SHP77 treated with DMSO at 0.1 percent for 48 hours (cell line): ENCODE measurements around the gene PRADC1.
A peak's percentile ranks its signal among the peaks of the same experiment; 100 is the strongest.

Experiments
- DNase-seq: peaks from one replicate; lab custom pipeline; 2025; lab: John Stamatoyannopoulos, UW

PRADC1 gene

GRCh38 chr2:73235315-73236028, 2.4 kb upstream of the PRADC1 start:
- no peak for DNase-seq

GRCh38 chr2:73233932-73234832, 1.1 kb upstream of the PRADC1 start, which contains the start of gene CCT7:
Gene CCT7, plus strand, starts transcription at chr2:73234308. Its CDS starts 71 bp downstream, at chr2:73234379.
- peak; percentile 77 for DNase-seq

- no peak for DNase-seq
These were observed 461 bp downstream of the PRADC1 start for GRCh38 chr2:73232403-73233153.

GRCh38 chr2:73228631-73229030, 4.4 kb downstream of the PRADC1 start:
- DNase-seq = no peak

- DNase-seq = no peak
These were observed 6.0 kb downstream of the PRADC1 start for GRCh38 chr2:73227086-73227485.

- DNase-seq = no peak
These were observed 7.3 kb downstream of the PRADC1 start for GRCh38 chr2:73225513-73226360.

GRCh38 chr2:73223821-73224220, 9.2 kb downstream of the PRADC1 start:
- DNase-seq = no peak

GRCh38 chr2:73218298-73218697, 14.7 kb downstream of the PRADC1 start:
- DNase-seq = no peak

- no peak for DNase-seq
These were observed 15.2 kb downstream of the PRADC1 start for GRCh38 chr2:73217826-73218225.

- DNase-seq = no peak
These were observed 15.9 kb downstream of the PRADC1 start for GRCh38 chr2:73217160-73217559.

GRCh38 chr2:73215254-73215653, 17.8 kb downstream of the PRADC1 start:
- no peak for DNase-seq

- DNase-seq = peak; percentile 48
These were observed 18.7 kb downstream of the PRADC1 start, which contains the start of gene SMYD5 for GRCh38 chr2:73214120-73215035. Gene SMYD5, plus strand, starts transcription at chr2:73214245. Its CDS starts 22 bp downstream, at chr2:73214267.

- peak; percentile 50 for DNase-seq
These were observed 20.4 kb downstream of the PRADC1 start for GRCh38 chr2:73212448-73213176.

GRCh38 chr2:73212098-73212447, 21.0 kb downstream of the PRADC1 start:
- no peak for DNase-seq

- no peak for DNase-seq
These were observed 22.3 kb downstream of the PRADC1 start for GRCh38 chr2:73210696-73211095.

GRCh38 chr2:73210019-73210418, 23.0 kb downstream of the PRADC1 start:
- no peak for DNase-seq

- no peak for DNase-seq
These were observed 24.8 kb downstream of the PRADC1 start for GRCh38 chr2:73208258-73208657.

- no peak for DNase-seq
These were observed 27.4 kb downstream of the PRADC1 start for GRCh38 chr2:73205611-73206010.

GRCh38 chr2:73203055-73203681, 29.9 kb downstream of the PRADC1 start:
- DNase-seq = no peak
